ENCODE data around the gene PROK2.

The PROK2 gene

DNA sequence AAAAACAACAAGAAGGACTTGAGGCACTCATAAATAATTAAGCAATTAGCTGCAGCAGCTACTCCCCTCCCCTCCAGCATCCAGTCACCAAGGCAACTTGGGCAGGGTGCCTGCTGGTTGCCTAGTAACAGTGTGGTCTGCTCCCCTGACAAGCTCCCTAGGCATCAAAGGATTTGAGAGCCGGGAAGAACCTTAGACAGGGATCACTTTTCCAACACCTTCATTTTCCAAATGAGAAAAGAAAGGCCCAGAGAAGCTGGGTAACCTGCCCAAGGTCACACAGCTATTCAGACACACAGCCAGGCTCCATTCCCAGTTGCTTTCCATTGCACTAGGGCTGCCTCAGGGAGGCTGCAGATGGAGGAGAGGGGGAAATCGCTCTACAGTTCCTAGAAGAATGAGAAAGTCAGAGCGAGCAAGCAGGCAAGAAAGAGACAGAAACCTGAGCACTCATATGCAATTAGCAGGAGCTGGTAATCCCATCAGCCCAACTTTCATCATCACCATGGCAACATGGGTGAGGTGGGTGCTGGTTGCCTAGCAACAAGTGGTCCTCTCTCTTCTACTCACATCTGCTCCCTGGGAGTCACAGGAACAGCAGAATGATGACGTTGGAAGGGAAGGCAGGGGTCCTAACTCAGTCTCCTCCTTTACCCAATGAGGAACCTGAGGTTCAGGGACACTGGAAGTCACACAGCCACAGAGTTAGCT lies 56.2 kb downstream of the PROK2 start:
- no peaks in the 10 kb centered on the region for H3K9me2 ChIP-seq (replicated peaks; ENCODE audit: insufficient read depth, low read length)
- no peak overlapping the region for H3K27ac ChIP-seq (ENCODE audit: low read depth, low read length)
- TF ChIP-seq, protein P1, sequence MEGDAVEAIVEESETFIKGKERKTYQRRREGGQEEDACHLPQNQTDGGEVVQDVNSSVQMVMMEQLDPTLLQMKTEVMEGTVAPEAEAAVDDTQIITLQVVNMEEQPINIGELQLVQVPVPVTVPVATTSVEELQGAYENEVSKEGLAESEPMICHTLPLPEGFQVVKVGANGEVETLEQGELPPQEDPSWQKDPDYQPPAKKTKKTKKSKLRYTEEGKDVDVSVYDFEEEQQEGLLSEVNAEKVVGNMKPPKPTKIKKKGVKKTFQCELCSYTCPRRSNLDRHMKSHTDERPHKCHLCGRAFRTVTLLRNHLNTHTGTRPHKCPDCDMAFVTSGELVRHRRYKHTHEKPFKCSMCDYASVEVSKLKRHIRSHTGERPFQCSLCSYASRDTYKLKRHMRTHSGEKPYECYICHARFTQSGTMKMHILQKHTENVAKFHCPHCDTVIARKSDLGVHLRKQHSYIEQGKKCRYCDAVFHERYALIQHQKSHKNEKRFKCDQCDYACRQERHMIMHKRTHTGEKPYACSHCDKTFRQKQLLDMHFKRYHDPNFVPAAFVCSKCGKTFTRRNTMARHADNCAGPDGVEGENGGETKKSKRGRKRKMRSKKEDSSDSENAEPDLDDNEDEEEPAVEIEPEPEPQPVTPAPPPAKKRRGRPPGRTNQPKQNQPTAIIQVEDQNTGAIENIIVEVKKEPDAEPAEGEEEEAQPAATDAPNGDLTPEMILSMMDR (IDR thresholded peaks at IDR 0.05; ENCODE audit: insufficient read depth, low read length, poor library complexity, severe bottlenecking): no peak
- TF ChIP-seq EZH2phosphoT487 (conservative IDR thresholded peaks at IDR 0.05; ENCODE audit: low read length): no peak
- no peaks in the 10 kb centered on the region for H3K27me3 ChIP-seq (ENCODE audit: low read length)
- no peak overlapping the region for H2AFZ ChIP-seq (ENCODE audit: low read depth, low read length, severe bottlenecking)
- no peaks in the 10 kb centered on the region for H3K36me3 ChIP-seq (ENCODE audit: low read length)
- no peak overlapping the region for H3K4me2 ChIP-seq (ENCODE audit: low read depth, low read length, poor library complexity, severe bottlenecking)
- no peaks in the 10 kb centered on the region for H3F3A ChIP-seq (ENCODE audit: insufficient read depth)
- H3K79me2 ChIP-seq (ENCODE audit: insufficient read depth, low read length): no peaks in the 10 kb centered on the region
- H3K4me3 ChIP-seq (ENCODE audit: insufficient read depth, low read length, poor library complexity, severe bottlenecking): no peak overlapping the region
- H4K20me1 ChIP-seq (ENCODE audit: low read depth, low read length): no peaks in the 10 kb centered on the region
- H3K9ac ChIP-seq (ENCODE audit: low read length): no peak overlapping the region
- H3K9me3 ChIP-seq (ENCODE audit: insufficient read depth, low read length): no peaks in the 10 kb centered on the region

DNA sequence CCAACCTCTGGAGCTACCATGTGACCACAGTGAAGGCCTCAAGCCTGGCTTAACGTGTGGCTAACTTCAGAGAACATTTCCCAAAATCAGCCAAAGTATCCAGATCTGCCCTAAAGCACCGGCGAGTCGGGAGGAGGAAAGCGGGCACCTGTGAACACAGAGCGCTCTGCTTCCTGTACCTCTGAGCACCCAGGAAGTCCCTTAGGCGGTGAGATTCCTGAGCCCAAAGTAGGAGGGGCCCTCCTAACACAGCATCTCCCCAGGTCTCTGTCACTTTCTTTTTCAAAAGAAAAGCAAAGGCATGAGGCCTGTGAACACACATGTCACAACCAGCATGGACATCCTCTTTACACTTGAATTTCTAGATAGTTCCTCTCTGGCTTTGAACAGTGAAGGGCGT lies 58.8 kb downstream of the PROK2 start:
- H4K20me1 ChIP-seq (ENCODE audit: low read depth, low read length): no peaks in the 10 kb centered on the region
- H3K36me3 ChIP-seq (ENCODE audit: low read length): no peaks in the 10 kb centered on the region
- H3K9me3 ChIP-seq (ENCODE audit: insufficient read depth, low read length): no peaks in the 10 kb centered on the region
- no peak overlapping the region for H3K4me2 ChIP-seq (ENCODE audit: low read depth, low read length, poor library complexity, severe bottlenecking)
- H3K4me3 ChIP-seq (ENCODE audit: insufficient read depth, low read length, poor library complexity, severe bottlenecking): no peak overlapping the region
- H3K9me2 ChIP-seq (replicated peaks; ENCODE audit: insufficient read depth, low read length): no peaks in the 10 kb centered on the region
- H3K27ac ChIP-seq (ENCODE audit: low read depth, low read length): no peak overlapping the region
- no peaks in the 10 kb centered on the region for H3K27me3 ChIP-seq (ENCODE audit: low read length)
- H2AFZ ChIP-seq (ENCODE audit: low read depth, low read length, severe bottlenecking): no peak overlapping the region
- no peak for TF ChIP-seq EZH2phosphoT487 (conservative IDR thresholded peaks at IDR 0.05; ENCODE audit: low read length)
- TF ChIP-seq, protein P1 (IDR thresholded peaks at IDR 0.05; ENCODE audit: insufficient read depth, low read length, poor library complexity, severe bottlenecking): no peak
- no peaks in the 10 kb centered on the region for H3K79me2 ChIP-seq (ENCODE audit: insufficient read depth, low read length)
- H3K9ac ChIP-seq (ENCODE audit: low read length): no peak overlapping the region
- H3F3A ChIP-seq (ENCODE audit: insufficient read depth): no peaks in the 10 kb centered on the region

DNA sequence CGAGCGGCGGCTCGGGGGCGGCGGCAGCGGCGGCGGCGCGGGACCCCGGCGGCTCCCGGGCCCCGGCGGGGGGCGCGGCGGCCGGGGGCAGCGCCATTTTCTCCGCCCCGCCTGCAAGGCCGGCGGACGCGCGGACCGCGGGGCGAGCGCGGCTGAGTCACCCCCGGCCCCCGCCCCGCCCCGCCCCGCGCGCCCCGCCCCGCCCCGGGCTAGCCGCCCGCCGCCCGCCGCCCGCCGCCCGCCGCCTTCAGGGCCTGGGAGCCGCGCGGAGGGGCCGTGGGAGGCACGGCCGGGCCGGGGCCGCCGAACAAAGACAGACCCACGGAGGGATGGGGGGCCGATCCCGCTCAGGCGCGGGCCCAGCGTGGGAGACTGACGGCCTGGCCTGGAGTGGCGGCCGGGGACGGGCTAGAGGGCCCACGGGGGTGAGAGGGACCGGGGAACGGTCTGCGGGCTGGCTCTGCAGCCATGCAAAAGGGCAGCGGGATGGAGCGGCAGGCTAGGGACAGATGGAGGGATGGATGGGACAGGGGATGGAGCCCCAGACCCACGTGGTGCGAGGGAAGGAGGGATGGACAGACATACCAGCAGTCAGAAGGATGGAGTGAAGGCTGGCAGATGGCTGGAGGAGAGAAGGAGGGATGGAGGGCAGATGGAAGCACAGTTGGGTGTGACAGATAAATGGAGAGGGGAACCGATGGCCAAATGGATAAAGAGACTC lies 59.5 kb downstream of the PROK2 start, which contains the start of gene EIF4E3:
Gene EIF4E3, minus strand, starts transcription at position 132 of the 721 bp plus-strand sequence. Its CDS starts 35 bp downstream, at position 97.
- Histone ChIP-seq H3K27ac (ENCODE audit: low read depth, low read length) (no peak within 1 kb of the TSS), H3K36me3 (ENCODE audit: low read length) (no peaks in the 10 kb centered on the region), H3K4me3 (ENCODE audit: insufficient read depth, low read length, poor library complexity, severe bottlenecking) (peak within 1 kb of the TSS; percentile 38), H3K9me2 (replicated peaks; ENCODE audit: insufficient read depth, low read length) (no peaks in the 10 kb centered on the region), H2AFZ (ENCODE audit: low read depth, low read length, severe bottlenecking) (no peak within 1 kb of the TSS), H3K9ac (ENCODE audit: low read length) (no peak within 1 kb of the TSS; the same call in 1 of the 2 replicates), H3F3A (ENCODE audit: insufficient read depth) (no peaks in the 10 kb centered on the region), H3K4me2 (ENCODE audit: low read depth, low read length, poor library complexity, severe bottlenecking) (peak within 1 kb of the TSS; percentile 55), H3K79me2 (ENCODE audit: insufficient read depth, low read length) (no peaks in the 10 kb centered on the region), H4K20me1 (ENCODE audit: low read depth, low read length) (no peaks in the 10 kb centered on the region), H3K27me3 (ENCODE audit: low read length) (no peaks in the 10 kb centered on the region), H3K9me3 (ENCODE audit: insufficient read depth, low read length) (no peaks in the 10 kb centered on the region)
- TF ChIP-seq, protein P1 (IDR thresholded peaks at IDR 0.05; ENCODE audit: insufficient read depth, low read length, poor library complexity, severe bottlenecking): no peak
- no peak for TF ChIP-seq EZH2phosphoT487 (conservative IDR thresholded peaks at IDR 0.05; ENCODE audit: low read length)
